Activated CD4-positive, CD25-positive, alpha-beta regulatory T cell treated with anti-CD3 and anti-CD28 coated beads, Interleukin-2, amount 50 U/mL, for 24 hours (primary cell): ENCODE measurements around the gene FDXACB1.
A peak's percentile ranks its signal among the peaks of the same experiment; 100 is the strongest.
"Not testable (repeated sequence)": the region's sequence is repeated elsewhere in the genome, so short reads cannot be mapped to it uniquely, and the experiment has no call there.

ENCODE experiments used
- ATAC-seq, 2 donors: fragments of 150-1000 bp; cut with Tn5 transposase; one replicate each; pipeline ENCODE4 v1.10.0; 2021; ENCODE audit warnings: mild to moderate bottlenecking in 1 of 2, moderate library complexity in 1 of 2

Gene FDXACB1

DNA sequence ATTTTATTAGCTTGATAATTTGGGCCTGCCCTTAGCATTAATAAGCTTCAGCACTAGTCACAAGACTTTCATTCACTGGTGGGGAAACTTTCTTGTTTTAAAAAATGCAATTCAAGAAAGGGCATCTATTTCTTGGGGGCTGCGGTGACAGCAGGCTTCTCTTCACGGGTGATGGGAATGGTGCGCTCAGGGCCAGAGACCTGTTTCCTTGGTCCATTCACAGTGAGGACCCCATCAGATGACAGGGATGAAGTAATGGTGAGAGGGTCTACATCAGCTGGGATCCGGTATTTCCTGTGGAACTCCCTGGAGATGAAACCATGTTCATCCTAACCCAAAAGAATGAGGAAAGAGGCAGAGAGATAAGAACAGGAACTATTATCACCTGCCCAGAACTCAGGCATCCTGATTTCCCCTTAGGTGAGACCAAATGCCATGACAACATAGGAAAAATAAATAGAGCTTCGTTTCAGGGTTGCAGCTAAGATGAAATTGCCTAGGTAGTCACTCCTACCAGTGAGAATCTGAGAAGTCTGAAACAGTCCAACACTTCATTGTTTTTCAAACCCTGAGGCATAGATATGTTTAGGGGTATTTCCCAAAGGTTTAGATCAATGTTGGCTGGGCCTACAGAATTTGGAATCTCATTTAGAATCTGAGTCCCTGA, 29.8 kb upstream of the FDXACB1 start:
- no peak for ATAC-seq

DNA sequence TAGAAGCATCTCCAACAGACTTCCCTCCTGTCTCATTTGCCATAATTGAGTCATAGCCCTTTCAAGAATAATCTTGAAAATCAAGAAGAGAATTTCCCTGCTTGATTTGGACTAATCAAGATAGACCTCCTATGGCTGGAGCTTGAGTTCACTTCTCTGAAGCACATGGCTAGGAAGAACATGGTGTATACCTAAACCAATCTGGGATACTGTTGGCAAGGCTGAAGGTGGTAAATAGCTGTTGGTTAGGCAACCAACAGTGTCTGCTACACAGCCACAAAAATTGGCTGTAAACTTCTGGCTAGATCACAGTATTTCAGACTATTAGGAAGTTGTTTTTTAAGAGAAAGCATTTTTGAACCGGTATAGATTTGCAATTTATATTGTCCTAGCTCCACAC, 27.7 kb upstream of the FDXACB1 start:
- ATAC-seq: no peak

- ATAC-seq: no peak
Measured at GRCh38 chr11:111905411-111905810, 26.4 kb upstream of the FDXACB1 start.

DNA sequence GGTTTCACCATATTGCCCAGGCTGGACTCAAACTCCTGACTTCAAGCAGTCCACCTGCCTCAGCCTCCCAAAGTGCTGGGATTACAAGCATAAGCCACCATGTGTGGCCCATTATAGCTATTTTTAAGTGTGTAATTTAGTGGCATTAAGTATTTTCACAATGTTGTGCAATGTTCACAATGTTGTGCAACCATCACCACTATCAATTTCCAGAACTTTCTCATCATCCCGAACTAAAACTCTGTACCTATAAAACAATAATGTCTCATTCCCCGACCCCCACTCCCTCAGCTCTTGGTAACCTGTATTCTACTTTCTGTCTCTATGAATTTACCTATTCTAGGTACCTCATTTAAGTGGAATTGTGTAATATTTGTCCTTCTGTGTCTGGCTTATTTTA, 7.9 kb upstream of the FDXACB1 start:
- no peak for ATAC-seq

GRCh38 chr11:111886032-111886431, 7.1 kb upstream of the FDXACB1 start:
- ATAC-seq: no peak

DNA sequence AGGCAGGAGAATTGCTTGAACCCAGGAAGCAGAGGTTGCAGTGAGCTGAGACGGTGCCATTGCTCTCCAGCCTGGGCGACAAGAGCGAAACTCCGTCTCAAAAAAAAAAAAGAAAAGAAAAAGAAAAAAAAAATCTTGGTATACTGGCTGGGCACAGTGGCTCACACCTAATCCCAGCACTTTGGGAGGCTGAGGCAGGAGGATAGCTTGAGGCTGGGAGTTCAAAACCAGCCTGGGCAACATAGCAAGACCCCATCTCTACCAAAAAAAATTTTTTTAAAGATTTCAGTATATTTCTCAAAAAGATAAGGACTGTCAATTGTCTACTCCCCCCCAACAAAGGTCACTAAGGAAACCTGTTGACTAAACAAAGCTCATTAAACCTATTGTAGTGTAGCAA, 6.1 kb upstream of the FDXACB1 start:
- ATAC-seq: not testable (repeated sequence)

DNA sequence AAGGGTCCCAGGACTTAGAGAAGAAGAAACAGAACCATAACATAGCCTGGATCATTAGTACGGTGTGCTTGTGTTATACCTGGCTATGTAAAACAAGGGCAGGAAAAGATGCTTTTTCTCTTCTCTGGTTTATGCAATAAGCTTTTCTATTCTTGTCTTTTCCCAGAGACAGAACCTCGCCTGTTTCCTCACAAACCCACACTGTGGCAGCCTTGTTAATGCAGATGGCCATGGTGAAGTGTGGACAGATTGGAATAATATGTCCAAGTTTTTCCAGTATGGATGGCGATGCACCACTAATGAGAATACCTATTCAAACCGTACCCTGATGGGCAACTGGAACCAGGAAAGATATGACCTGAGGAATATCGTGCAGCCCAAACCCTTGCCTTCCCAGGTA, 3.2 kb upstream of the FDXACB1 start:
- no peak for ATAC-seq

DNA sequence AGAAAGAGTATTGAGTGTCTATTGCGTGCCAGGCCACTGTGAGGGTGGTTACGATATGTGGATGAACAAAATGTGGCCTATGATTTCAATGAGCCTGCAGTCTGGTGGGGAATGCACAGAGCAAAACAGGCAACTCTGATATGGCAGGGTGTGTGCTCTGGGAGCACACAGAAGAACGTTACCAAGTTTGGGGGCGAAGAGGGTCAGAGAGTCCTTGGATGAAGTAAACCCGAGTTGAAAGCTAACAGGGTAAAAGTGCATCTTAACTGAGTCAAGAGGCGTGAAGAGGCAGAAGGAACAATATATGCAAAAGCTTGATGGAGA, 634 bp upstream of the FDXACB1 start:
- ATAC-seq: no peak

- peak in 1 of 2 donors; percentile 2 for ATAC-seq
Measured at GRCh38 chr11:111878385-111878848, 548 bp downstream of the FDXACB1 start.

DNA sequence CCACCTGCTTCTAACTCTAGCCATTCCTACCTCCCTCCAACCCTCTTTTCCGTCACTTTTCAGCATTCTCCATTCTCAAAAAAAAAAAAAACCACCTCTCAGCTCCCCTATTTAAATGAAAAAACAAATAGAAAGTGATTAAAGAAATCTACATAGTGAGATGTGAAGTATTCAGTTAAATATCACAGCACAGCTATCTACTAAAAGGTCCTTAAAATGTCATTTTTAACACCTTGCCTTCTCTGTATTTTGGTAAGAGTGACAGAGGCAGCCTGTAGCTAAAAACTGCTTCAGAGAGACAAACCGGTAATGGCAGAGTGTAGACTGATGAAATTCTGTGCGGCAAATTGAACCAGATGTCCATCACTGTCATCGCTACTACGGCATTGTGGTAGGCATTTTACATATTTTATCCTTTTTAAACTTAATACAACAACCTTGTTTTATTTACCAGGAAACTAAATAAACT, 7.2 kb downstream of the FDXACB1 start:
- no peak for ATAC-seq

GRCh38 chr11:111870886-111871692, 7.9 kb downstream of the FDXACB1 start, which contains the start of gene ALG9:
Gene ALG9 (minus strand): TSS chr11:111871581. CDS start chr11:111871482, 99 bp downstream.
- ATAC-seq: peak; percentile 89 to 92

DNA sequence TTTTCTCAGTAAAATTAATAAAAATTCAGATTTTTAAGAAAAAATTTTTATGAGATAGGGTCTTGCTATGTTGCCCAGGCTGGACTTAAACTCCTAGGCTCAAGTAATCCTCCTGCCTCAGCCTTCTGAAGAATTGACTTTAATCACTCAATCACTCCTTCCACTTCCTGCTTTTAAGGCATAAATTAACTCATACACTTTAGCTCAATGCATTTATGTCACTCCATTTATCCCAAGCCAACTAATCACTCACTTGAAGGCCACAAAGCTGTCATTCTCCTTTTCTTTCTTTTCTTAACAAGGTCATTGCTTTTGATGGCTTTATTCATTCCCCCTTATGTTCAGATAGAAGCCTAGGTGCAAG, 8.5 kb downstream of the FDXACB1 start:
- ATAC-seq: no peak

GRCh38 chr11:111870113-111870512, 8.9 kb downstream of the FDXACB1 start:
- no peak for ATAC-seq

DNA sequence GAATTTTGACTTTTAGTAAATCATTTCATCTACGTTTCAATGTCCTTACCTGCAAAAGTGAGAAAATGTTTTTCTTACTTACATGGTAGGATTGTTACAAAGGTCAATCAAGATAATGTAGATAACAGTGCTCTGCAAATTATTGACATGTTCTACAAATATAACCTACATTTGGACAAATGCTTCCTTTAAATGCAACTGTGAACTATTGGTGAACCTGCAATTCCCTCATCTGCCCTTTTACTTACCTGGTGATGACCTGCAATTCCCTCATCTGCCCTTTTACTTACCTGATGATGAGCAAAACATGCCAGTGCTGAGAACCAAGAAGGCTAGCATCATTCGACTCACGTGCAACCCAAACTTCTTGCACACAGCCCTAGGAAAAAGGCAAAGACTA, 18.7 kb downstream of the FDXACB1 start:
- ATAC-seq: no peak

- no peak for ATAC-seq
Measured at GRCh38 chr11:111855506-111855905, 23.5 kb downstream of the FDXACB1 start.

DNA sequence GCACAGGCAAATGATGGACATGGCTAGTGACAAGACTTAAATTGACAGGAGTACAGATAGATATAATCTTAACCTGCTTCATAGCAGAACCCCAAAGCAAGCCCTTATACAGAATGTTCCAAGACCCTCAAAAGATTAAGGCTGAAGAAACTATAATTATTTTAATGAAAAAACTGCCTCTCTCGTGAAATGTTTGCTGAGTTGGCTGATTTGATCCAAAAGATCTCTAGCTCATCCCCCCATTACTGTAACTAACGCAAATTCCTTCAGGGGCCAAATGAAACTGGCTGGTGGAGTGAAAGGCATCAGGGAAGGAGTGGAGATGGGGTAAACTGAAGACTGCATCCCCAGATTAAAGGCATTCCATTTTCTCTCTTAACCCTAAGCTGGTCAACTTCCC, 26.9 kb downstream of the FDXACB1 start:
- ATAC-seq: no peak

DNA sequence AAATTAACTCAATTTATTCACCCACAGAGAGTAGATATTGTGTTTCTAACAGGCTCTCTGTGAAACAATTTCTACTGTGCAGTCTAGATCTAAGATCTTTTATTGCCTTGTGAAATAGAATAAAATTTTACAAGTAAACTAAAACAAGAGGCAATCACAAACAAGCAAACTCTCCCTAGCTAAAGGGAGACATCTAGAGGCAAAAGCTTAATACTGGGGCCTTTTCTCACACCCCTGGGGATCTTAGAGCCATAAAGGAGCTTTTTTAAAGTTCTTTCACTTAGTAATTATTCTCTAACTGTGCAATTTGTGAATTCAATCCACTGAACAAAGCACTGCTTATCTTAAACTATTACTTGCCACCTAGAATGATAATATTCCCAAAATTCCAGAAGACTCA, 27.3 kb downstream of the FDXACB1 start:
- no peak for ATAC-seq

- no peak for ATAC-seq
Measured at GRCh38 chr11:111851067-111851466, 27.9 kb downstream of the FDXACB1 start.

- no peak for ATAC-seq
Measured at GRCh38 chr11:111849631-111850030, 29.3 kb downstream of the FDXACB1 start.

DNA sequence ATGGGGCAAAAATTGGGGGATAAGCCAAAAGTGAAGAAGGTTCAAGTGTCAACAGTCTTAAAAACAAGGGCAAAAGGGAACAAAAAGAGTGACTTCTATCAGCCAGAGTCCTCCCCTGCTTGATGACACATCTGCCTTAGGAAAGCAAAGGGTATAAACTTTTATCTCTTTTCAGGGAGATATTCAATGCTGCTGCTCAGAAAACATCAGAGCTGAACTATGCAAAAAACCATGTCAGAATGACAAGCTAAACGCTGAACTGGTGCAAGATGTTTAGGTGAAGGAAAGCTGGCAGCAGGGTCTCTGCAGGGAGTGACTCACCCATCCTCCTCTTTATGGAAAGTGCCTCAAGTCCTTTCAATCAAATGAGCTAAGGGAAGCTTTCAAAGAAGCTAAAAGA, 32.3 kb downstream of the FDXACB1 start:
- ATAC-seq: no peak

DNA sequence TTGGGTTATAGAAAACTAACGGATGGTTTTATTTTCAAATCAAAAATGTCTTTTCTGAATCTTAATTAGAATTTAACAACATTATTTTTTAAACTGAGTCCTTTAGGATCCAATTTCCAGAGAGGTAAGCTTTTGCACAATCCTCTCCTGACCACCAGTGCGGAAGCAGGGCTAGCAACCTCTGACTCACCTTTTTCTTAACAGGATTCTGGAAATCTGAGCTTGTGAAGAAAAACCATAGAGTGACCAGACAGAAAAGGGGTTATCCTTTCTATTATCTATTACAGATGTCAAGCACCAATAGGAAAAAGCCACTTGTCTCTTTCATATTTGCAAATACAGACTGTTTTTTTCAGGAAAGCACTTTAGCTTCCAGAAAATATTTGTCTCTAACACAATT, 32.9 kb downstream of the FDXACB1 start:
- ATAC-seq: no peak

GRCh38 chr11:111845276-111846028, 33.5 kb downstream of the FDXACB1 start:
- no peak for ATAC-seq

- no peak for ATAC-seq
Measured at GRCh38 chr11:111843661-111844060, 35.3 kb downstream of the FDXACB1 start.
